ENCODE measurements around the gene DGCR6.
"Not testable (repeated sequence)": the region's sequence is repeated elsewhere in the genome, so short reads cannot be mapped to it uniquely, and the experiment has no call there.

Gene DGCR6

DNA sequence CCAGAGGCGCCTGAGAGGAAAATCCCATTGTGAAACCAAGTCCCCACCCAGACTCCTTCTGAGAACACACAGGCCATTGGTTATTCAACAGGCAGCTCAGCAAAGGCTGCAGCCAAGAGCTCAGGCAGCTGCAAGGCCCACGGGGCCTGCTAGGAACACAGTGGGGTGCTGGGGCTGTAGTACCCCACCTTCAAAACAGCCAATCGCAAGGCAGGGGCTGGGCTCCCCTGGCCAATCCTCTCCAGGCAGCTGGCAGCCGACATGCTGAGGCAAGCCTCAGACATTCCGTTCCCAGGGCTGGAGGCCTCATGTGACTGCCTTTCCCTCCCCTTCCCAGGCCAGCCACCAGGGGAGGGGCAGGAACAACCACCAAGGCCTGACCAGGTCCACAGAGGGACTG is 23.3 kb downstream of the DGCR6 start:
- no peak for DNase-seq (ENCODE audit: low read depth in 1 of 2, low spot score in 1 of 2)

DNA sequence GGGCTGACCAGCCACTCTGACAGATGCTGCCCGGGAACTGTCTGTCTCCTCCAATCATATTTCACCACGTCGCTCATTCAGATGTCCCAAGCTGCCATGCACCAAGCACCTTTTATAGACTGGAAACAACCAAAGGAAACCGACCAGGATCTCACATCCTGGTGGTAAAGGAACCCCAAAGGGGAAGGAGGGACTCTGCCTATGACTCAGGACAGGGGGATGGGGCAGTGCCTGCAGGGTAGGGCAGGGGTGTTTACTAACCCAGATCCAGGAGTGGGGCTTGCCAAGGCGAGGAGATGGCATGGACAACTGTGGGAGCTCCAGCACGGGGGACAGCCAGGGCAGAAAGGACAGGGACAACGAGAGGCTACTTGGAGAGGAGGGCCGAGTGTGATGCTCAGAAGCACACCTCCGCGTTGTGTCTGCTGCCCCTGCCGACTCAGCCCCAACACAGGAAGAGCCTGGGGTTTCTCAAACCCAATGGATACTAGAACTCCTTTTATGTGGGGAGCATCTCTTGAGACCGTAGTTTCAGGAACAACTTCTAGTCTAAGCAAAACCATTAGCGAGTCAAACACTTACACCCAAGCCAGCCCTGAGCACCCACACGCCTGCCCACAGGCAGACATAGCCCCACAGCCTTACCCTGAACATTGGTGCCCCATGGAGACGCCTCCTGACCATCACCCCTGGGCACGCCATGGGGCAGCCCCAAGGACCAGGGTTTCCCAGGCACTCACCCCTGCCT is 26.0 kb downstream of the DGCR6 start:
- no peak for DNase-seq (ENCODE audit: low read depth in 1 of 2, low spot score in 1 of 2)

DNA sequence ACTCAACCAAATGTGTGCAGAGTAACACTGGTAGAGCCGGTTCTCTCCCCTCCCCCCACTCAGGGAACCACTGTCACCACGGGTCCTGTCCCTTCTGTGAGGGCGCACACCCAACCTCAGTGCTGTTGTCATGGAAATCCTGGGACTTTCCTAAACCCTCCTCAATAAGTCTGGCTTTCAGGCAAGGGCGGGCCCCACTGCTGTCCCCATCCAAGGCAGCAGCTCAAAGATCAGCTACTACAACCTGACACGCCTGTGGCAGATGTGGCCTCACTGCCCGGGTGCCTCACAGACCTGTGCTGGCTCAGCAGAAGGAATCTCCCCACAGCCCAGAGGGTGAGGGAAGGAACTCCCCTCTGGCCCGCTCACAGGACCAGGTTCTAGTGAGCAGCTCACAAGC is 27.8 kb downstream of the DGCR6 start:
- DNase-seq (ENCODE audit: low read depth in 1 of 2, low spot score in 1 of 2) = no peak

DNA sequence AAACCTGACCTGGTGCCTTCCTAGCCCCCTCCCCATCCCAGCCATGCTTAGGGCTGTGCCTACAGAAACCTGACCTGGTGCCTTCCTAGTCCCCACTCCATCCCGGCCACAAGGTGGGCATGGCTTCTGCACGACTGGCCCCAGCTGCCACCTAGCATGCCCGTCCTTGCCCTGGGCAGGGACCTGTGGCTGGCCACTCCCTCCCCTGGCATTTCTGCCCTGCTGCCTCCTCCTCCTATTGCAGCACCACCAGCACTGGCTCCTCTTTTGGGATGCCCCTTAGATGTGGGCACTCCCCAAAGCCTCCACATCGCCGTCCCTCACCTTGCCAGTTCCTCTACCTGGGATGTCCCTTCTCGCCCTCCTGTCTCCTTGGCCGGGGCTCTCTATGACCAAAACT is 28.6 kb downstream of the DGCR6 start:
- DNase-seq (ENCODE audit: low read depth in 1 of 2, low spot score in 1 of 2) = not testable (repeated sequence)

DNA sequence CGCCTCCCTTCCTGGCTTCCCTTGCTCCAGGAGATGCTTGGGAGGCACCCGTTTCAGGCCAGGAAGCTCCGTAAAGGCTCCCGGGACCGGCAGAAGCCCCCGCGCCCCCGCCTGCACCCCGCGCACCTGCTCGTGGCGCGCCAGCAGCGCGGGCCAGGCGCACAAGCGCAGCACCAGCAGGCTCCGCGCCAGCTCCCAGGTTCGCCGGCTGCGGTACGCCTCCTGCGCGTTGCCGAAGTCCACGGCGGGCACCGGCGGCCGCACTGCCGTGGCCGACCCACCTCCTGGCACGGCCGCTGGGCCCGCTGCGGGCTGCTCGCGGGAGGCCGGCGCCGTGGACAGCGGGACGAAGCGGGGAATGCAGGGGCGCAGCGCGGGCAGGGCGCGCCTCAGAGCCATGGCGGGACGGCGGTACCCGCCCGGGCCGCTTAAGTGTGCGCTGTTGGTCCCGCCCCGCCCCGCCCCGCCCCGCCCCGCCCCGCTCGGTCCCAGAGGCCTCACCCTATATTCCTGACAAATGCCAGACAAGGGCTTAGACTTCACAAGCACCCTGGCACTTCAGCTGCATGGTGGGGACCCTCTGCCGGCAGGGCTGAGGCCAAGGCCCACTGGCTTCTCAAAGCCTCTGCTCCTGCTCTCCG is 29.9 kb downstream of the DGCR6 start, which contains the start of gene PRODH:
Gene PRODH (minus strand): TSS at position 405 of the 641 bp plus-strand sequence. CDS start 6 bp downstream, at position 399.
- DNase-seq (ENCODE audit: low read depth in 1 of 2, low spot score in 1 of 2) = no peak

DNA sequence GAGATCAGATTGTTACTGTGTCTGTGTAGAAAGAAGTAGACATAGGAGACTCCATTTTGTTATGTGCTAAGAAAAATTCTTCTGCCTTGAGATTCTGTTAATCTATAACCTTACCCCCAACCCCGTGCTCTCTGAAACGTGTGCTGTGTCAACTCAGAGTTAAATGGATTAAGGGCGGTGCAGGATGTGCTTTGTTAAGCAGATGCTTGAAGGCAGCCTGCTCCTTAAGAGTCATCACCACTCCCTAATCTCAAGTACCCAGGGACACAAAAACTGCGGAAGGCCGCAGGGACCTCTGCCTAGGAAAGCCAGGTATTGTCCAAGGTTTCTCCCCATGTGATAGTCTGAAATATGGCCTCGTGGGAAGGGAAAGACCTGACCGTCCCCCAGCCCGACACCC is 32.6 kb downstream of the DGCR6 start:
- DNase-seq (ENCODE audit: low read depth in 1 of 2, low spot score in 1 of 2) = not testable (repeated sequence)

DNA sequence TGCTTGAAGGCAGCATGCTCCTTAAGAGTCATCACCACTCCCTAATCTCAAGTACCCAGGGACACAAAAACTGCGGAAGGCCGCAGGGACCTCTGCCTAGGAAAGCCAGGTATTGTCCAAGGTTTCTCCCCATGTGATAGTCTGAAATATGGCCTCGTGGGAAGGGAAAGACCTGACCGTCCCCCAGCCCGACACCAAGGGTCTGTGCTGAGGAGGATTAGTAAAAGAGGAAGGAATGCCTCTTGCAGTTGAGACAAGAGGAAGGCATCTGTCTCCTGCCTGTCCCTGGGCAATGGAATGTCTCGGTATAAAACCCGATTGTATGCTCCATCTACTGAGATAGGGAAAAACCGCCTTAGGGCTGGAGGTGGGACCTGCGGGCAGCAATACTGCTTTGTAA is 41.0 kb downstream of the DGCR6 start:
- not testable (repeated sequence) for DNase-seq (ENCODE audit: low read depth in 1 of 2, low spot score in 1 of 2)

DNA sequence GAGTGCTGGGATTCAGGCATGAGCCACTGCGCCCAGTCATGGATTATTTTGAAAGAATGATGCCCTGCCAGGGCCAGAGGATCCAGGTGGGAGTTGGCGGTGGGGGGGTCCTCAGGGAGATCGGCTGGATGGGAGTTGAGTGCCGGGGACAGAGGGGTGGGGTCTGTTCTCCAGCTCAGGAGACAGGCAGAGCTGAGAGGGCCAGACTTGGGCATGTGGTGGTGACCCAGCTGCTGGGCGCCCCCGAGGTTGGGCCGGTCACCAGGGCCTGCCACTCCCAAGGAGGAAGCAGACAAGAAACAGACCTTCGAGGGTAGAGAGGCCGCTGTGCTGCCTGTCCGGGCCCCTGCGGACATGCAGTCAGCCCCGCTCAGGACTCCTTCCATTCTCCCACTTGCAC is 41.8 kb downstream of the DGCR6 start:
- DNase-seq (ENCODE audit: low read depth in 1 of 2, low spot score in 1 of 2) = no peak

DNA sequence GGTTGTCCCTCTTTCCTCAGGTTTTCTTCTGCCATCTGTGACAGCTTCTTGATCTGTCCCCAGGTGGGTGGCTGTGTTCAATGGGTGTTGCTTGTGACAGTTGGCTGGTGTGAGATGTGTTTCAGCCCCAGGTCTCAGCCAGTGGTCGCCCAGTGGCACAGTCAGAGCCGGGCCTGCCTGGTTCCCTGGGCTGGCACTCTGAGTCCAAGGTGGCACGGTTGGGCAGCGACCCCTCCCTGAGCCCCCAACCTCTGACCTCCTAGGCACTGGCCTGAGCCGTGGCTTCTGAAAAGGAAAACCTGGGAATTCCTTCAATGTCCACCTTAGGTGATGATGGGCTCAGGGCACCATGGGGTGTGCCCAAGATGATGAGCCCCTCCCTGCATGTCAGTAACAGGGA is 44.0 kb downstream of the DGCR6 start:
- no peak for DNase-seq (ENCODE audit: low read depth in 1 of 2, low spot score in 1 of 2)

DNA sequence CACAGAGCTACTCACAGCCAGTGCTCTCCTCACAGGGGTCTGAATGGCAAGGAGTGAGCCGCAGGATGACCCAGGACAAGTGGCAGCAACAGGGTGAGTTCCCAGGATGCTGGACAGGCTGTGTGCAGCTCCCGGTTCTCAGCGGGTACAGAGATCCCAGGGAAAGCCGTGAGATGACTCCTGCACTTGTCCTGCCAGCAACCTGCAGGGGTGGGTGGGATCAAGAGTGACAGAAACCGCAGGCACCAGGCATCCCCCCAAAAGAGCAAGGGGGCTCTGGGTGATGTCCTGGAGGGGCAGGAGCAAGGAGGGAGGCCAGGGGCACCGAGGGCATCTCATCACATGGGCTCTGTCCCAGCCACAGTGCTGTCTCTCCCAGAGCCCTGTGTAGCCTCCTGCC is 45.9 kb downstream of the DGCR6 start:
- DNase-seq (ENCODE audit: low read depth in 1 of 2, low spot score in 1 of 2) = no peak

DNA sequence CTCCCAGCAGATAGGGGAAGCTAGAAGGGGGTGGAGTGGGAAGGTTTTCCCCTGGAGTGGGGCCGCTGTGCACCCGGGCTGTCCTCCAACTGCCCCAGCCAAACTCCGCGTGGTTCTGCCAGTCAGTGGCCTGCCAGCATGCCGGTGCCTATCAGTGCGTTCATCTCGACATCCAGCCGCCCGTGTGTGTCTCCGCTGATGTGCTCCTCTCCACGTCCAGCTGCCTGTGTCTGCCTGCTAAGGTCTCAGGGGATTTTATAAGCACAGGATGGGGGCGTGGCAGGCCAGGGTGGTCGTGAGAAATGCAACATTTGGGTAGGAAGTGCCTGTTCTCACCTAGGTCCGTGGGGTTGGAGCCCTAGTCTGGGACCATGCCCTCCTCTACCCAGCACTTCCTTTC is 47.0 kb downstream of the DGCR6 start:
- DNase-seq (ENCODE audit: low read depth in 1 of 2, low spot score in 1 of 2) = not testable (repeated sequence)

DNA sequence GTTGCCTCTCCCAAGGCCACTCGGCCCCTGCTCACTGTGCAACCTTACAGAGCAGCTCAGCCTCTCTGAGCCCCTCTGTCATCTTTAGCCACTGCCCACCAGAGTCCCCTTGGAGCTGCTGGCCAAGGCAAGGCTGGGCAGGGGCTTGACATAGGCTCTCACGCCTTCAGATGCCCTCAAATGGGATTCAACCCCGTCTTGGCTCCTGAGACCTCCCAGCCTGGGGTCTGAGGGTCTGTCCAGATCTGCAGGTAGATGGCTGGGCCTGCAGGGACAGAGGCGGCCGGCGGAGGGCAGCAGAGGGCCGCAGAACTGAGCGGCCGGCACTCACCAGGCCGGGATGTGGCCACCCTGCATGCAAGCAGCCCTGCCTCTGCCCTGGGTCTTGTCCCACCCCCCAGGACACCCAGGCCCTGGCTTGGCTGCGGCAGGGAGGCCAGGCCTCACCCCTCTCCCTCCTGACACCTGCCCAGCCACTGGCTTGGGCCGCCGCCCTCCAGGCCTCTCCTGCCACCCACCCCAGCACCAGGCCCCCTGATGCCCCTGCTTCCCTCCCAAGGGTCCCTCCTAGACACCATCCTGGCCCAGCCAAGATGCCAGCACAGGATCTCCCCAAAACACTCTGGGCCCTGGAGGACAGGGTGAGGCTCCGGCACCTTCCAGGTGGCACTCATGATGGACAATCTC is 48.3 kb downstream of the DGCR6 start:
- peak in 1 of 2 donors; percentile 31 for DNase-seq (ENCODE audit: low read depth in 1 of 2, low spot score in 1 of 2)

DNA sequence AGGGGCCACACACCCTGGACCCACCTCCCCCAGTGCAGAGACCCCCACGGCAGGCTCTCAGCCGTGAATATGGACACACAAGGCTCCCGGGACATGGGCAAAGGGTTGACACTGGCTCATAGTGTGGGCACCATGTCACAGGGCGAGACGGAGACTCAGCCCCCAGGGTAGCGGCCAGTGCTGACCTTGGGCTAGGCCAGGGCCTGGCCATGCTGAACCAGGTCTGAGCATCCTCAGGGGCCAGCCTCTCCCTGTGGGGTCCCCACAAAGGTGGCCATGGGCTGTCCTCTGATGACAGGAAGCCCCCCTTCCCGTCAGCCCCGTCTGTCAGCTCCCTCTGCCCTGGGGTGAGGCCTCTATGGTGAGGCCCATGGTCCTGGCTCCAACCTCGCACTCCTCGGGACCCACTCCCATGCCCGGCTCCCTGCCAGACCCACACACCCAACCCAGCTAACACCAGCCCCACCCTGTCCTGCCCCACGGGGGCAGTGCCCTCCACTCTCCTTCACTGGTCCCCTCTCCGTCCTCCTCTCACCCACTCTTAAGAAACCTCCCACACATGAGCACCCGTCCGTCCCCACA is 49.0 kb downstream of the DGCR6 start:
- DNase-seq (ENCODE audit: low read depth in 1 of 2, low spot score in 1 of 2) = no peak

DNA sequence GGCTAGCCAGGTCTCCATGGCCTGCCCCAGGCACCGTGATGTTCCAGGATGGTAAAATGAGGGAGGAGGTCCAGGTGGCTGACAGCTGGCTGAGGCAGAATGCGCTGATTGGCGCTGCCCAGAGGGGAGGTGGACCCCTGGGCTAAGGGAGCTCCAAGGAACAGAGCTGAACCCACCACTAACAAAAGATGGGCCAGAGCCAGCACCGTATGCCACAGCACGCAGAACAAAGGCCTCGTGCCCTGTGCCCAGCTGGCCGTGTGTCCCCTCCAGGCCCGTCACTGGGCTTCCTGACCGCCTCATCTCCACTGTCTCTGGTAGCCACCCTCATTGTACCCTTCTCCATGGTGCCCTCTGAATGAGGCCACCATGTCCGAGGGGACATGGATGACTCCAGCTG is 49.6 kb downstream of the DGCR6 start:
- DNase-seq (ENCODE audit: low read depth in 1 of 2, low spot score in 1 of 2) = no peak

DNA sequence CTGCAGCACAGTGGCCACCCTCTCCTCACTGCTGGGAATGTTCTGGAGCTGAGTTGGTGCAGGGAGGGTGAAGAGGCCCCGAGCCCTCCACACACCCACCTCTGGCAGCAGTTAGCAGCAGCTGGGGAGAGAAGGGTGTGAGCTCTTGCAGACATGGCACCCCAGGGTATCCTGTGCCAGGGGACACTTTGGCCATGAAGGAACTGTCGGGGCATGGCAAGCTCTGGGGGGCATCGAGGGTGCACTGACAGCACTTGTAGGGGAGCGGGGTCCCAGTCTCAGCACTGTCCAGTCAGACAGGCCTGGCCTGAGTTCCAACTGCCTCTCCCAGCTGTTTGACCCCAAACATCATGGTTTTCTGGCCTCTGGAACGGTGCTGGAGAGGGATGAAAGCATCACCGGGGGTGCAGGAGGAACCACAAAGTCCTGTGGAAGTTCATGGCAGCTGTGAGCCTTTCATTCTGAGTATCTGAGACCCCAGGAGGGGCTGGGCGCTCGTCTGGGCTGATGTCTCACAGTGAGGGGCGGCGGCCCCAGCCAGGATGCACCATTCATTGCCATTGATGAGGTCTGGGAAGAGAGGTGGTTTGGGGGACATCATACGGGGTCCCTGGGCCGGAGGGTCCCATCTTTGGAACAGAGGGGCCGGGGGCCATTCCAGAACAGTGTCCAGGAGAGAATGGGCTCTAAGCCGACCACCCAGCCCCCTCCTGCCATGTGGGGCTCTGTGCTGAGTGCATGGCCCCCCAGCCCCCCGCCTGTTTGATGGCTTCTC is 50.2 kb downstream of the DGCR6 start:
- DNase-seq (ENCODE audit: low read depth in 1 of 2, low spot score in 1 of 2) = not testable (repeated sequence)

DNA sequence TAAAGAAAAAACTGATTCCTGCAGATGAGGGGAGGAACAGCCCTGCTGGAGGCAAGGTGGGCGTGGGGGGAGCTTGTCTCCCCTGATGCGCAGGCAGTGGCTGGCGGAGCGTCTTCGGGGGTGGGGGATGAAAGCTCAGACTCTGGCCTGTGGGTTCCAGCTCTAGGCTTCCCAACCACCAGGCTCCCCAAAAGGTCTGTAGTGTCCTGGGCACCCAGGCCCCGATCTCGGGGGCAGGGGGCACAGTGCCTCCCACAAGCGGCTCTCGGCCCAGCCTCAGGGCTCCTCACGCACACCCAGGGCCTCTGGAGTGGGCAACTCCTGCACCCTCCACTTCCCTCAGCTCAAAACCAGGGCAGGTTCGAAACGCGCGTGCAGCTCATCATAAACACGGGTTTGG is 50.8 kb downstream of the DGCR6 start:
- DNase-seq (ENCODE audit: low read depth in 1 of 2, low spot score in 1 of 2) = not testable (repeated sequence)

DNA sequence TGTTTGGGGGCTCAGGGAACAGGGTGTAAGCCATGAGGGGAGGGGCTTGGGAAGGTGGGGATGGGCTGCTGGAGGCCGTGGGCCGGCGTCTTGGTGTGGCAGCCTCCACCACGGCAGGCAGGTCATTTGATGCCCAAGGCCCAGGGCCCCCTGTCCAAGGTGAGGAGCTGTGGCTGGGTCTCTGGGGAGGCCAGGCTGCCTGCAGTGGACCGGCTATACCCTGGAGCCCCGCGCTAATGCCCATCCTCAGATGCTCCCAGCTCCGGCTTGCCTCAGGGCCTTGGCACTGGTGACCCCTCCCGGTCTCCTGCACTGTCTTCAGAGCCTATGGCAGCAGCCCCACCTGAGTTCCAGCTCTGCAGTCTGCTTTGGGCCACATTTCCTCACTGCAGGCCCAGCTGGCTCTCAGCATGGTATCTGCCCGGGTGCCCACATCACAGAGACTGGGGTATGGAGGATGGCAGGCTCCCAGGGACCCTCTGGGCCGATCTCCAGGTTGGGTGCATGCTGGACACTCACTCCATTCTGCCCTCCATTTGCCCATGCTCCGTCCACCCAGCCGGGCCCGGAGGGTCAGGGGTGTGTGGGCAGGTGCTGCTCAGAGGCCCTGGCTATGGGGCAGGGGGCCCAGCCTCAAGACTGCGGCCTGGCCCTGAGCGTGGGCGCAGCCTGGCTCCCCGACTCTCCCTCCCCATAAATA is 51.7 kb downstream of the DGCR6 start:
- not testable (repeated sequence) for DNase-seq (ENCODE audit: low read depth in 1 of 2, low spot score in 1 of 2)

DNA sequence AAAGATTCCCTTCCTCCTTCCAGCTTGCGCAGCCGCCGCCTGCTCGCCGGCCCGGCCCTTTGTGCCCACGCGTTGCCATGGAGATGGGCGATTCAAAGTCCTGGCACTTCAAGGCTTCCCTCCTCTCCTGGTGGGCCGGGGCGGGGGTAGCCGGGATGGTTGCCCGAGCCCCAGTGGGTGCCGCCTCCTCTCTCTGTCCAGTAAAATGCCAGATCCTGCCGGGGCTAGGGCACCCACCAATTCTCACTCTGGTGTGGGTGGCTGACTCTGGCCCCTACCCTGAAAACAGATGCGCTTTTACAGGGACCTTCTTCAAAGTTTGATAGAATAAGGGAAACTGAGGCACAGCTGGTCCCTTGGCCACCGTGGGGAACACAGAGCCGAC is 52.2 kb downstream of the DGCR6 start:
- DNase-seq (ENCODE audit: low read depth in 1 of 2, low spot score in 1 of 2) = not testable (repeated sequence)

DNA sequence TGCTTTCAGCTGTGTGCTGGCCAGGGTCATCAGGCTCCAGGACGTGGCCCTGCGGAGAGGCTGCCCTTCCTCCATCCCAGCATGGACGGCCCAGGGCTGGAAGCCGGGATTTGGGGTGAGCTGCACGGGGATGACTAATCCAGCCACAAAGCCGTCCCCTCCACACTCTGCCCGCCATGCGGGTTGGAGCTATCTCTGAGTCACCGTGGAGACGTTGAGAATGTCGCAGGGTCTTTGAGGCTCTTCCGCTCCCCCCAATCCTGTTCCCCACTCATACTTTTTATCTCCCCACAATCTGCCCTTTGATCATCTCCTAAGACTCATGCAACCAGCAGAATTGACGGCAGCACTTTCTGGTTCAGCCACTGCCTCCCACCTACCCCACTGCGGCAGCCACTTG is 52.6 kb downstream of the DGCR6 start:
- not testable (repeated sequence) for DNase-seq (ENCODE audit: low read depth in 1 of 2, low spot score in 1 of 2)

DNA sequence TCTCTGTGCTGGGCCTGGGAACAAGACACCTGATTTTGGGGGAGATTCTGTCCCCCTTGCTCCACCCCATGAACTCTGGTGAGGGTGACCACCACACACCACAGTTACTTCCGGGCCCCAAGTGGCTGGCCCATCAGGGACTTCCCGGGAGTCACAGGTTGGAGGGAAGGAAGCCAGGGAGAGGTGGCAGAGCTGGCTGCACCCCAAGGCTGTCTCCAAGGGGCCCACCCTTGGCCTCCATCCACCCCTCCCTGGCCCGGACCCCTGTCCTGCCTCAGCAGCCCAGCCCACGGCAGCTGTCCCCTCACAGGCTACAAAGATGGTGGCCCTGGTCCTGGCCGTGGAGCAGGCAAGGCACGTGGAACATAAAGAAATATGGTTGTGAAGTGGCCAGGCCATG is 53.1 kb downstream of the DGCR6 start:
- not testable (repeated sequence) for DNase-seq (ENCODE audit: low read depth in 1 of 2, low spot score in 1 of 2)
